IMR-90 (cell line): ENCODE measurements around the gene COL7A1. TPM values are rescaled to one million over a fixed set of nuclear protein-coding genes. Genes with fewer than 3 reads are reported as not detected.

Source experiments
- ATAC-seq: fragments of 200-7000 bp; cut with Tn5 transposase; 2 replicates; pipeline ENCODE4 v1.9.1; 2020; ENCODE audit warnings: low read depth, mild to moderate bottlenecking, moderate library complexity
- BruUV-seq: library from RNA; stranded (reverse); fragments of 400-500 nt; replicated peaks from 2 replicates; lab custom pipeline; 2021; lab: Mats Ljungman, UMichigan
- CTCF ChIA-PET: fragments of 300-600 bp; formaldehyde crosslinking; extraction: SDS; loops from one replicate; lab custom pipeline; 2021; ENCODE audit warnings: antibody characterized with exemption; lab: Yijun Ruan, JAX
- POLR2A ChIA-PET: fragments of 300-600 bp; sonication (Branson Sonifier 250); formaldehyde crosslinking; loops from one replicate; lab custom pipeline; 2022; ENCODE audit warnings: antibody characterized with exemption; ENCODE audit not compliant: unreplicated experiment; lab: Charles Lee
- DNase-seq: peaks from one replicate; pipeline ENCODE4 v3.0.0; 2013
- H2AFZ ChIP-seq: replicated peaks from 2 replicates; pipeline ENCODE3; 2013; ENCODE audit warnings: low read length, mild to moderate bottlenecking; ENCODE audit not compliant: poor library complexity
- H2AK5ac ChIP-seq: 2 replicates; pipeline ENCODE4 v1.6.1; 2013; ENCODE audit warnings: low read depth, low read length, inconsistent platforms
- H2AK9ac ChIP-seq: replicated peaks from 2 replicates; pipeline ENCODE3; 2013; ENCODE audit warnings: mild to moderate bottlenecking, low read depth, low read length, moderate library complexity; ENCODE audit not compliant: poor library complexity
- H2BK120ac ChIP-seq: 2 replicates; pipeline ENCODE4 v1.6.1; 2013; ENCODE audit warnings: low read depth, low read length, inconsistent platforms
- H2BK15ac ChIP-seq: 3 replicates; pipeline ENCODE4 v1.6.1; 2013; ENCODE audit warnings: low read depth, low read length, inconsistent platforms
- H2BK20ac ChIP-seq: 2 replicates; pipeline ENCODE4 v1.6.1; 2013; ENCODE audit warnings: low read depth, mild to moderate bottlenecking, inconsistent platforms, low read length, moderate library complexity
- H2BK5ac ChIP-seq: 2 replicates; pipeline ENCODE4 v1.6.1; 2013; ENCODE audit warnings: mild to moderate bottlenecking, low read depth, low read length, inconsistent platforms; ENCODE audit not compliant: poor library complexity, severe bottlenecking
- H3K14ac ChIP-seq: replicated peaks from 2 replicates; pipeline ENCODE4 v1.6.1; 2013; ENCODE audit warnings: low read depth, low read length, inconsistent platforms
- H3K18ac ChIP-seq: 2 replicates; pipeline ENCODE4 v1.6.1; 2013; ENCODE audit warnings: low read depth, low read length, control low read depth
- H3K23ac ChIP-seq: 2 replicates; pipeline ENCODE4 v1.6.1; 2013; ENCODE audit warnings: low read depth, low read length, inconsistent platforms
- H3K27ac ChIP-seq: 2 replicates; pipeline ENCODE4 v1.5.1; 2013; ENCODE audit warnings: mild to moderate bottlenecking, control low read depth, low read length; ENCODE audit not compliant: insufficient read depth
- H3K27me3 ChIP-seq: 2 replicates; pipeline ENCODE4 v1.6.1; 2013; ENCODE audit warnings: low read length; ENCODE audit not compliant: control insufficient read depth, insufficient read depth
- H3K36me3 ChIP-seq: 2 replicates; pipeline ENCODE4 v1.6.1; 2013; ENCODE audit warnings: low read length, mixed read lengths; ENCODE audit not compliant: control insufficient read depth, insufficient read depth
- H3K4ac ChIP-seq: 2 replicates; pipeline ENCODE4 v1.6.1; 2013; ENCODE audit warnings: low read depth, low read length, inconsistent platforms
- H3K4me1 ChIP-seq: 2 replicates; pipeline ENCODE4 v1.6.1; 2013; ENCODE audit warnings: low read length, mixed read lengths; ENCODE audit not compliant: control insufficient read depth, insufficient read depth
- H3K4me2 ChIP-seq: 2 replicates; pipeline ENCODE4 v1.6.1; 2013; ENCODE audit warnings: low read depth, mild to moderate bottlenecking, control low read depth, low read length, moderate library complexity
- H3K4me3 ChIP-seq: 2 replicates; pipeline ENCODE4 v1.5.1; 2013; ENCODE audit warnings: low read depth, mild to moderate bottlenecking, control low read depth, low read length, moderate library complexity; ENCODE audit not compliant: insufficient read depth
- H3K56ac ChIP-seq: 2 replicates; pipeline ENCODE4 v1.6.1; 2013; ENCODE audit warnings: low read length, inconsistent platforms; ENCODE audit not compliant: insufficient read depth; ENCODE audit errors: extremely low read depth
- H3K79me1 ChIP-seq, 2 experiments: 2 replicates each; pipeline ENCODE4 v1.6.1; 2013; ENCODE audit warnings: low read length in 2 of 2, inconsistent platforms in 1 of 2, low read depth in 1 of 2
- H3K9ac ChIP-seq: 2 replicates; pipeline ENCODE4 v1.6.1; 2013; ENCODE audit warnings: low read depth, low read length, control low read depth
- H3K9me1 ChIP-seq: 2 replicates; pipeline ENCODE4 v1.6.1; 2013; ENCODE audit warnings: low read length, inconsistent platforms; ENCODE audit not compliant: insufficient read depth
- H3K9me3 ChIP-seq: 2 replicates; pipeline ENCODE4 v1.6.1; 2013; ENCODE audit warnings: low read length; ENCODE audit not compliant: control insufficient read depth, insufficient read depth
- H4K20me1 ChIP-seq: 2 replicates; pipeline ENCODE4 v1.6.1; 2013; ENCODE audit warnings: low read length, inconsistent platforms; ENCODE audit not compliant: insufficient read depth
- H4K5ac ChIP-seq: 2 replicates; pipeline ENCODE4 v1.6.1; 2013; ENCODE audit warnings: mild to moderate bottlenecking, low read depth, low read length, control low read depth
- H4K8ac ChIP-seq, 2 experiments: 2 replicates each; pipeline ENCODE4 v1.6.1; 2013; ENCODE audit warnings: low read depth in 2 of 2, low read length in 2 of 2, control low read depth in 1 of 2, inconsistent platforms in 1 of 2
- H4K91ac ChIP-seq: 2 replicates; pipeline ENCODE4 v1.6.1; 2013; ENCODE audit warnings: low read depth, low read length, inconsistent platforms; ENCODE audit not compliant: insufficient read depth
- CEBPB ChIP-seq: IDR thresholded peaks from 2 replicates; pipeline ENCODE4 v1.6.1; 2012; ENCODE audit warnings: low read depth, low read length, improper control_type of control experiment
- FOS ChIP-seq: fragments of 150-350 bp; IDR thresholded peaks from 2 replicates; pipeline ENCODE4 v1.6.1; 2016; ENCODE audit warnings: low read depth, low read length
- WGBS, 2 experiments: methylation state at CpG; one replicate each; pipeline versions ENCODE4 v1.1.5 to v1.1.7; 2013; ENCODE audit warnings: missing lambda C conversion rate in 2 of 2; ENCODE audit not compliant: insufficient read length in 1 of 2; ENCODE audit errors: extremely low coverage in 2 of 2; 5-methylcytosine and 5-hydroxymethylcytosine counted together
- dilution Hi-C: fragments of 300-500 bp; cut with HindIII; formaldehyde crosslinking; loops from one replicate; pipeline ENCODE4 v1.14.3; 2018; ENCODE audit warnings: low sequenced_read_pairs; ENCODE audit not compliant: unreplicated experiment
- in situ Hi-C: fragments of 300-500 bp; cut with MboI; formaldehyde crosslinking; loops from 3 replicates; pipeline ENCODE4 v1.14.3; 2019; ENCODE audit warnings: low sequenced_read_pairs, inconsistent platforms, mixed read lengths
- intact Hi-C: fragments of 100-400 bp; cut with micrococcal nuclease; formaldehyde crosslinking; loops from 2 replicates; pipeline ENCODE4 v1.10.0; 2022
- polyA plus RNA-seq, 3 experiments: library from polyadenylated mRNA; depleted of rRNA; stranded (reverse); fragments of >200 nt; gene quantifications; 2 replicates each; pipeline ENCODE4 v1.2.3, GENCODE V29; 2012; ENCODE audit warnings: low replicate concordance in 1 of 3
- total RNA-seq: library from RNA; depleted of rRNA; stranded (reverse); fragments of >200 nt; gene quantifications from 2 replicates; pipeline ENCODE4 v1.2.3, GENCODE V29; 2012

The COL7A1 gene
- total and polyA plus RNA-seq, 2 of the 4 experiments (the other 2 are of a cell fraction) = 4.1 to 20.3 TPM

GRCh38 chr3:48544141-48544540 lies 51.0 kb downstream of the COL7A1 start:
- no peak overlapping the region for H3K56ac ChIP-seq
- no peak overlapping the region for H2BK20ac ChIP-seq
- POLR2A ChIA-PET = no interaction called here
- H3K27ac ChIP-seq = no peak overlapping the region
- dilution Hi-C loops (no loop called here), intact Hi-C loops (no loop called here), in situ Hi-C loops (loop anchor here (10.0 kb wide), 1 partner anchor 269 kb away; no protein-coding TSS in a partner anchor)
- H3K27me3 ChIP-seq = no peaks in the 10 kb centered on the region
- H3K9me1 ChIP-seq = no peaks in the 10 kb centered on the region
- no peak overlapping the region for H4K8ac ChIP-seq
- no peak overlapping the region for H3K14ac ChIP-seq
- no peaks in the 10 kb centered on the region for H3K9me3 ChIP-seq
- H3K79me1 ChIP-seq = peaks cover 0 to 2% of the 10 kb centered on the region in 2 experiments; a peak in 3 of 4 replicates
- H2AK5ac ChIP-seq = no peak overlapping the region
- ATAC-seq = no peak
- no peak overlapping the region for H3K18ac ChIP-seq
- no CpG with 5 or more reads among the region's 5 CpGs for WGBS, 2 experiments
- no peak overlapping the region for H3K9ac ChIP-seq
- H3K4me3 ChIP-seq = no peak overlapping the region
- no peak overlapping the region for H2BK120ac ChIP-seq
- H4K91ac ChIP-seq = no peak overlapping the region
- no peak overlapping the region for H2BK5ac ChIP-seq
- no peak overlapping the region for H3K4ac ChIP-seq
- no peak overlapping the region for H2AK9ac ChIP-seq
- peaks cover 42% of the 10 kb centered on the region for H3K36me3 ChIP-seq
- no peak overlapping the region for H3K4me2 ChIP-seq
- no peak overlapping the region for H3K23ac ChIP-seq
- no peaks in the 10 kb centered on the region; the same call in 1 of the 2 replicates for H4K20me1 ChIP-seq
- no peak overlapping the region for H2AFZ ChIP-seq
- DNase-seq = no peak
- no TSS peak for BruUV-seq
- TF ChIP-seq FOS (no peak), CEBPB (no peak)
- H3K4me1 ChIP-seq = no peaks in the 10 kb centered on the region
- CTCF ChIA-PET = no interaction called here
- H4K5ac ChIP-seq = no peak overlapping the region
- H2BK15ac ChIP-seq = no peak overlapping the region
